ENCODE data around the gene PRKCA.

PRKCA gene

GRCh38 chr17:66492561-66493005, 190.2 kb downstream of the PRKCA start:
- H3K36me3 ChIP-seq (ENCODE audit: control insufficient read depth, insufficient read depth, low read length) = no peaks in the 10 kb centered on the region
- H3K4me3 ChIP-seq (ENCODE audit: low read length) = no peak overlapping the region
- H3K27ac ChIP-seq (ENCODE audit: low read depth, low read length) = no peak overlapping the region
- H3K4me1 ChIP-seq (ENCODE audit: control insufficient read depth, insufficient read depth, low read length) = no peaks in the 10 kb centered on the region
- H3K27me3 ChIP-seq (ENCODE audit: control insufficient read depth, insufficient read depth, low read length) = no peaks in the 10 kb centered on the region
- H3K9ac ChIP-seq (ENCODE audit: low read length) = no peak overlapping the region

GRCh38 chr17:66493283-66494019, 191.0 kb downstream of the PRKCA start:
- no peaks in the 10 kb centered on the region for H3K36me3 ChIP-seq (ENCODE audit: control insufficient read depth, insufficient read depth, low read length)
- H3K27ac ChIP-seq (ENCODE audit: low read depth, low read length) = no peak overlapping the region
- no peak overlapping the region for H3K4me3 ChIP-seq (ENCODE audit: low read length)

GRCh38 chr17:66494023-66494803, 191.8 kb downstream of the PRKCA start:
- Histone ChIP-seq H3K27ac (ENCODE audit: low read depth, low read length) (no peak overlapping the region), H3K4me3 (ENCODE audit: low read length) (no peak overlapping the region), H3K27me3 (ENCODE audit: control insufficient read depth, insufficient read depth, low read length) (no peaks in the 10 kb centered on the region), H3K9ac (ENCODE audit: low read length) (no peak overlapping the region), H3K36me3 (ENCODE audit: control insufficient read depth, insufficient read depth, low read length) (no peaks in the 10 kb centered on the region), H3K4me1 (ENCODE audit: control insufficient read depth, insufficient read depth, low read length) (no peaks in the 10 kb centered on the region)

More at GRCh38 chr17:66493283-66494019, 191.0 kb downstream of the PRKCA start:
- no peak overlapping the region for H3K9ac ChIP-seq (ENCODE audit: low read length)
- no peaks in the 10 kb centered on the region for H3K27me3 ChIP-seq (ENCODE audit: control insufficient read depth, insufficient read depth, low read length)
- no peaks in the 10 kb centered on the region for H3K4me1 ChIP-seq (ENCODE audit: control insufficient read depth, insufficient read depth, low read length)

- Histone ChIP-seq H3K4me1 (ENCODE audit: control insufficient read depth, insufficient read depth, low read length) (no peaks in the 10 kb centered on the region), H3K36me3 (ENCODE audit: control insufficient read depth, insufficient read depth, low read length) (no peaks in the 10 kb centered on the region), H3K27me3 (ENCODE audit: control insufficient read depth, insufficient read depth, low read length) (no peaks in the 10 kb centered on the region), H3K4me3 (ENCODE audit: low read length) (no peak overlapping the region), H3K9ac (ENCODE audit: low read length) (no peak overlapping the region), H3K27ac (ENCODE audit: low read depth, low read length) (no peak overlapping the region)
Measured at GRCh38 chr17:66495035-66495434, 192.6 kb downstream of the PRKCA start.

- no peak overlapping the region for H3K4me3 ChIP-seq (ENCODE audit: low read length)
- H3K36me3 ChIP-seq (ENCODE audit: control insufficient read depth, insufficient read depth, low read length) = no peaks in the 10 kb centered on the region
- H3K9ac ChIP-seq (ENCODE audit: low read length) = no peak overlapping the region
- no peaks in the 10 kb centered on the region for H3K27me3 ChIP-seq (ENCODE audit: control insufficient read depth, insufficient read depth, low read length)
- no peaks in the 10 kb centered on the region for H3K4me1 ChIP-seq (ENCODE audit: control insufficient read depth, insufficient read depth, low read length)
- H3K27ac ChIP-seq (ENCODE audit: low read depth, low read length) = no peak overlapping the region
Measured at GRCh38 chr17:66496306-66496705, 193.9 kb downstream of the PRKCA start.

- H3K27me3 ChIP-seq (ENCODE audit: control insufficient read depth, insufficient read depth, low read length) = no peaks in the 10 kb centered on the region
- H3K9ac ChIP-seq (ENCODE audit: low read length) = no peak overlapping the region
- H3K4me1 ChIP-seq (ENCODE audit: control insufficient read depth, insufficient read depth, low read length) = no peaks in the 10 kb centered on the region
- H3K36me3 ChIP-seq (ENCODE audit: control insufficient read depth, insufficient read depth, low read length) = no peaks in the 10 kb centered on the region
- H3K4me3 ChIP-seq (ENCODE audit: low read length) = no peak overlapping the region
- H3K27ac ChIP-seq (ENCODE audit: low read depth, low read length) = no peak overlapping the region
Measured at GRCh38 chr17:66498580-66498979, 196.2 kb downstream of the PRKCA start.

- no peak overlapping the region for H3K9ac ChIP-seq (ENCODE audit: low read length)
- no peak overlapping the region for H3K27ac ChIP-seq (ENCODE audit: low read depth, low read length)
- peaks cover 19% of the 10 kb centered on the region for H3K4me1 ChIP-seq (ENCODE audit: control insufficient read depth, insufficient read depth, low read length)
- no peaks in the 10 kb centered on the region for H3K36me3 ChIP-seq (ENCODE audit: control insufficient read depth, insufficient read depth, low read length)
- H3K4me3 ChIP-seq (ENCODE audit: low read length) = no peak overlapping the region
- no peaks in the 10 kb centered on the region for H3K27me3 ChIP-seq (ENCODE audit: control insufficient read depth, insufficient read depth, low read length)
Measured at GRCh38 chr17:66506641-66507040, 204.2 kb downstream of the PRKCA start.

- Histone ChIP-seq H3K27ac (ENCODE audit: low read depth, low read length) (no peak overlapping the region), H3K36me3 (ENCODE audit: control insufficient read depth, insufficient read depth, low read length) (no peaks in the 10 kb centered on the region), H3K27me3 (ENCODE audit: control insufficient read depth, insufficient read depth, low read length) (no peaks in the 10 kb centered on the region), H3K9ac (ENCODE audit: low read length) (no peak overlapping the region), H3K4me1 (ENCODE audit: control insufficient read depth, insufficient read depth, low read length) (peaks cover 19% of the 10 kb centered on the region), H3K4me3 (ENCODE audit: low read length) (no peak overlapping the region)
Measured at GRCh38 chr17:66507103-66507923, 204.9 kb downstream of the PRKCA start.

GRCh38 chr17:66507982-66508760, 205.8 kb downstream of the PRKCA start:
- H3K36me3 ChIP-seq (ENCODE audit: control insufficient read depth, insufficient read depth, low read length) = no peaks in the 10 kb centered on the region
- H3K4me3 ChIP-seq (ENCODE audit: low read length) = no peak overlapping the region
- no peaks in the 10 kb centered on the region for H3K27me3 ChIP-seq (ENCODE audit: control insufficient read depth, insufficient read depth, low read length)
- no peak overlapping the region for H3K27ac ChIP-seq (ENCODE audit: low read depth, low read length)
- H3K4me1 ChIP-seq (ENCODE audit: control insufficient read depth, insufficient read depth, low read length) = peaks cover 19% of the 10 kb centered on the region
- no peak overlapping the region for H3K9ac ChIP-seq (ENCODE audit: low read length)

GRCh38 chr17:66508896-66509844, 206.8 kb downstream of the PRKCA start:
- H3K9ac ChIP-seq (ENCODE audit: low read length) = no peak overlapping the region
- peaks cover 15% of the 10 kb centered on the region for H3K4me1 ChIP-seq (ENCODE audit: control insufficient read depth, insufficient read depth, low read length)
- H3K27me3 ChIP-seq (ENCODE audit: control insufficient read depth, insufficient read depth, low read length) = no peaks in the 10 kb centered on the region
- no peak overlapping the region for H3K4me3 ChIP-seq (ENCODE audit: low read length)
- H3K27ac ChIP-seq (ENCODE audit: low read depth, low read length) = peak overlapping the region; percentile 62
- no peaks in the 10 kb centered on the region for H3K36me3 ChIP-seq (ENCODE audit: control insufficient read depth, insufficient read depth, low read length)

- Histone ChIP-seq H3K36me3 (ENCODE audit: control insufficient read depth, insufficient read depth, low read length) (no peaks in the 10 kb centered on the region), H3K27ac (ENCODE audit: low read depth, low read length) (no peak overlapping the region), H3K9ac (ENCODE audit: low read length) (no peak overlapping the region), H3K4me1 (ENCODE audit: control insufficient read depth, insufficient read depth, low read length) (peaks cover 15% of the 10 kb centered on the region), H3K27me3 (ENCODE audit: control insufficient read depth, insufficient read depth, low read length) (no peaks in the 10 kb centered on the region), H3K4me3 (ENCODE audit: low read length) (no peak overlapping the region)
Measured at GRCh38 chr17:66509926-66510325, 207.5 kb downstream of the PRKCA start.

Measured in rectal smooth muscle tissue (tissue), 1 donor.